GM21360 (cell line): ENCODE data around the gene SYT9.
"Not testable (repeated sequence)": the region's sequence is repeated elsewhere in the genome, so short reads cannot be mapped to it uniquely, and the experiment has no call there.

ENCODE experiments used
- ATAC-seq: cut with Tn5 transposase; IDR thresholded peaks from one replicate; pipeline ENCODE4 v1.9.1; 2021; ENCODE audit warnings: mild to moderate bottlenecking, moderate library complexity; ENCODE audit not compliant: unreplicated experiment

The SYT9 gene

DNA sequence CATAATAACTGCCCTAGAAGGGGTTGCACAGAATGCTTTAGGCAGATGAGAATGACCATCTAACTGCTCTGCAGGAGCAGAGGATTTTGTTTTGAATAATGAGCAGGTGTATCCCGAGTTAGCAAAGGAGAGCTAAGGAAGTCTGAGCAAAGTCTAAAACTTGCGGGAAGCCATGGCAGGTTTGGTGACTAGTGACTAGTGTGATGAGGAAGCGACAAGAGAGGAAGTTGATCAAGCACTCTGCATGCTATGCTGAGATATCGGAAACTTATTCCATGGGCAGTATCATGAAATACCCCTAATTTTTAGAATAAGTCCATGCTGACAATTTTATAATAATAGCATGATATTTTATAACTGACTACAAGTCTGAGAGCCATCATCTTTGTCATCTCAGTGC lies 246.5 kb downstream of the SYT9 start:
- no peak for ATAC-seq

GRCh38 chr11:7499081-7499480 lies 247.4 kb downstream of the SYT9 start:
- ATAC-seq = no peak

- ATAC-seq = no peak
Measured at GRCh38 chr11:7500251-7500650, 248.5 kb downstream of the SYT9 start.

- ATAC-seq = no peak
Measured at GRCh38 chr11:7501251-7501650, 249.5 kb downstream of the SYT9 start.

DNA sequence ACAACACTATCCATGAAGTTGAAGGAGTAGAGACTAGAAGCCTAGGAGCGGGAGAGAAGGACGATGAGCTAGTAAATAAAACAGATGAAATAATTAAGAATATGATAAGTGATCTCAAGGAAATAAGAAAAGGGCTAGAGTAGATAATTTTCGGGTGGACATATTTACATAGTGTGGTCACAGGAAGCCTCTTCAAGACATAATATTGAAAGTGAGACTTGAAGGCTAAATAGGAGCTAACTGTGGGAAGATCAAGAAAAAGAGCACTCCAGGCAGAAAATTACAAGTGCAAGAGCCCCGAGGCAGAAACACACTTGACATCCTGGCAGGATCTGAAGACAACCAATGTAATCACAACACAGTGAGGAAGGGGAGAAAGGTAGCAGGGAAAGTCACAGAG lies 250.2 kb downstream of the SYT9 start:
- no peak for ATAC-seq

DNA sequence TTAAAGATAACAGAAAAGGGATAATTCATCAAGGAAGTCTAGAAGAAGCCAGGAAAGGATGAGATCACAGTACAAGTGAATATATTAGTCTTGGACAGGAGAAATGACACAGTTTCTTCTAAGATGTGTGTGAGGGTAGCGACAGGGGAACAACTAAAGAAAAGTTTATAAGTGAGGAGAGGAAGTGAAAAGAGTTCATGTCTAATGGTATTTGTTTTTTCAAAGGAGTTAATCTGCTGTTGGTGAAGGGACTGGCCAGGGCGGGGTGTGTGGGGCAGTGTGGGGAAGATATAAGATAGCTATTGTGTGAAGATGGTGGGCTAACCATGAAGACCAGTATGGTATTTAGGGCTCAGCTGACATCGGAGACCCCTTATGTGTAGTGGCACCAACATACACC lies 254.5 kb downstream of the SYT9 start:
- no peak for ATAC-seq

DNA sequence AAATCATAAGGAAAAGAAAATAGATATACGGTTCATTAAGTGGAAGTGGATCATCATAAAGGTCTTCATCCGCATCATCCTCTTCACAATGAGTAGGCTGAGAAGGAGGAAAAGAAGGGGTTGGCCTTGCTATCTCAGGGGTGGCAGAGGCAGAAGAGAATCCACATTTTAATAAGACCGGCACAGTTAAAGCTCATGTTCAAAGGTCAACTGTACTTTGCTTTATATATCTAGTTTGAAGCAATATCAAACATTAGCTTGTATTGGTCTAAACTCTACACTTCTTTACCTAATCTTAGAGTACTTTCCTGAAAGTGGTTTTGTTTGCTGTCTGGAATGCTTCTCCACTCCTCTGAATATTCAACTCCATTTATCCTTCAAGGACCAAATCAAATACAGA lies 256.4 kb downstream of the SYT9 start:
- ATAC-seq = no peak

GRCh38 chr11:7509966-7510365 lies 258.3 kb downstream of the SYT9 start:
- no peak for ATAC-seq

GRCh38 chr11:7511401-7511800 lies 259.7 kb downstream of the SYT9 start:
- no peak for ATAC-seq

- ATAC-seq = peak; percentile 65
Measured at GRCh38 chr11:7512525-7513233, 261.0 kb downstream of the SYT9 start.

- ATAC-seq = peak; percentile 62
Measured at GRCh38 chr11:7513234-7514098, 261.8 kb downstream of the SYT9 start, which contains the start of gene PPFIBP2. PPFIBP2 (plus strand) TSS chr11:7513999; CDS start chr11:7549476, 35,477 bp downstream.

DNA sequence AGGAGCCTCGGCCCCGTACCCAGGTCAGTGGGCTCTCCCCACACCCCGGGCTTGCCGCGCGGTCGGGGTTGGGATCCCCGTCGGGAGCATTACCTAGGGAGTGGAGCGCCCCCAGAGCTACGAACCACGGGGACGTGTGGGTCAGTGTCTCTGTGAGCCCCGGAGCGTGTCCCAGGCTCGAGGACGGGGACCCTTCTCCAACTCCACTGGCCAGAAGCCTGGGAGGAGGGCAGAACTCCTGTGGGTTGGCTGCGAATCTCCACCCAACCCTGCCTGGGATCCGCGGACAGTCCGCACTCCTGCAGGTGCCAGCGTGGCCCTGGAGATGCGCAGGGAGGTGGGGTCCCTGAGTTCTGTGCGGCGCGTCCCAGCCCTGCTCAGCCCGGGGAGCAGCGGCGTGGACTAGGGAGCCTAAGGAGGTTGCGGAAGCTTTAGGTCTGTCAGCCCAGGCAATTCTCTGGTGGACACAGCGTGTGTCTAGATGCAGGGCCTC lies 262.4 kb downstream of the SYT9 start:
- peak; percentile 7 for ATAC-seq

DNA sequence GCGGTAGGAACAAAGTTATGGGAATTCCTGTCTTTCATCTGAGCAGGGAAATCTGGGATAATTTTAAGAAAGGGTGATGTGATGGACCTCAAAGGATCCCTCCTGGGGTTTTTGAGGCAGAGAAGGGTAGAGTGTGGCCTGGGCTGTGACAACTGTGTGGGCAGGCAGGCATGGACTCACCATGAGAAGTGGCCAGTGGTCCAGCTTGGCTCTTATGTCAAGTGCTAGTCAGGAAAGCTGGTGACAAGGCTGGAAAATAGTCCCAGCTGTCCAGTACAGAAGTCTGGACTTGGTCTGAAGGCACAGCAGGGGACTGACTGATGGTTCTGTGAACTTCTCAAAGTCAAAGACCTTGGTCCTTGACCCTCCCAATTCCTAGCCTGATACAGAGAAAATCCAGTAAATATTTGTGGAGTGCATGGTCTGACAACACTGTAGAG lies 263.8 kb downstream of the SYT9 start:
- no peak for ATAC-seq

GRCh38 chr11:7516475-7516874 lies 264.8 kb downstream of the SYT9 start:
- ATAC-seq = no peak

DNA sequence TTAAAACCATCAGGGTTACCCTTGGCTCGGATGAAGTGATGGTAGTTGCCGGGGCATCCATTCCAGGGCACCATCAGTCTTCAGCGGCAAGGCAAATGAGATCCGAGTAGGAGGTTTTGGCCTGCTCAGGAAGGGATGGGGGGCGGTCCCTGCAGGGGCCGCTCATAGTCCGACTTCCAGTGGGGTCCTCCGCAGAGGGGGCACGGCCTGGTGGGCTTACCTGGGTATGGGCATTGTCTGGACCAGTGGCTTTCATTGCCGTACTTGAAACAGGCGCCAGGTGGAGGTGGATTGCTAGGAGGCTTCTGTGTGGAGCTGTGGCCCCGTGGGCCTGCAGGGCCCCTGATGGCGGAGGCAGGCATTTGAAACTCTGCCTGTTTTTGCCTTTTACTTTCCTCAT lies 266.0 kb downstream of the SYT9 start:
- not testable (repeated sequence) for ATAC-seq
